ENCODE results near the gene CCL21. TPM values are rescaled to one million over a fixed set of nuclear protein-coding genes. Genes with fewer than 3 reads are reported as not detected.

CCL21 gene
- total RNA-seq, 2 experiments from 2014 or later = not detected

- POLR2A ChIA-PET = no interaction called here
- CTCF ChIA-PET = interaction anchor here (1.2 kb wide), 1 partner anchor 10 kb away, joined by 3 read pairs; no protein-coding TSS in a partner anchor
These were observed 2.2 kb upstream of the CCL21 start for GRCh38 chr9:34712140-34712539.

- POLR2A ChIA-PET = no interaction called here
- CTCF ChIA-PET = interaction anchor here (1.2 kb wide), 1 partner anchor 8 kb away, joined by 4 read pairs; no protein-coding TSS in a partner anchor
These were observed 549 bp downstream of the CCL21 start for GRCh38 chr9:34709196-34709978.

- ChIA-PET CTCF (no interaction called here), POLR2A (no interaction called here)
These were observed 2.8 kb downstream of the CCL21 start for GRCh38 chr9:34707130-34707529.

- ChIA-PET POLR2A (interaction anchor here (0.5 kb wide), 1 partner anchor 740 kb away, joined by 4 read pairs; no protein-coding TSS in a partner anchor), CTCF (interaction anchor here (0.5 to 1.6 kb wide), 30 partner anchors 8 to 368 kb away, joined by 3 to 10 read pairs (median 3); partner anchors contain the start of genes CCL19, CCL21, DCTN3 and GALT)
These were observed 7.9 kb downstream of the CCL21 start for GRCh38 chr9:34701769-34702736.

- ChIA-PET CTCF (interaction anchor here (0.7 to 1.6 kb wide), 13 partner anchors 9 to 351 kb away, joined by 3 to 8 read pairs (median 4); partner anchors contain the start of genes CCL19, CCL21 and GALT), POLR2A (no interaction called here)
These were observed 8.7 kb downstream of the CCL21 start for GRCh38 chr9:34701023-34701768.

GRCh38 chr9:34694811-34695210 lies 15.1 kb downstream of the CCL21 start:
- ChIA-PET CTCF (no interaction called here), POLR2A (no interaction called here)

GRCh38 chr9:34693560-34693959 lies 16.4 kb downstream of the CCL21 start:
- CTCF ChIA-PET = interaction anchor here (1.4 kb wide), 1 partner anchor 9 kb away, joined by 5 read pairs; no protein-coding TSS in a partner anchor
- POLR2A ChIA-PET = interaction anchor here (0.7 kb wide), 1 partner anchor 972 kb away, joined by 5 read pairs; the partner anchor contains the start of gene ARHGEF39

- POLR2A ChIA-PET = no interaction called here
- CTCF ChIA-PET = interaction anchor here (1.1 to 2.8 kb wide), 3 partner anchors 9 to 17 kb away, joined by 3 to 8 read pairs (median 4); no protein-coding TSS in a partner anchor
These were observed 18.0 kb downstream of the CCL21 start for GRCh38 chr9:34691936-34692315.

- POLR2A ChIA-PET = no interaction called here
These were observed 18.7 kb downstream of the CCL21 start, which contains the start of gene CCL19 for GRCh38 chr9:34690983-34691935. Gene CCL19, minus strand, starts transcription at chr9:34691276. Its CDS starts 137 bp downstream, at chr9:34691139.

GRCh38 chr9:34689512-34689911 lies 20.4 kb downstream of the CCL21 start:
- POLR2A ChIA-PET = no interaction called here
- CTCF ChIA-PET = interaction anchor here (0.9 kb wide), 1 partner anchor 13 kb away, joined by 3 read pairs; no protein-coding TSS in a partner anchor

More at GRCh38 chr9:34690983-34691935, 18.7 kb downstream of the CCL21 start, which contains the start of gene CCL19:
- CTCF ChIA-PET = interaction anchor here (1.8 to 2.8 kb wide), 2 partner anchors 10 to 16 kb away, joined by 4 to 8 read pairs; no protein-coding TSS in a partner anchor

- CTCF ChIA-PET = interaction anchor here (0.9 kb wide), 1 partner anchor 13 kb away, joined by 3 read pairs; no protein-coding TSS in a partner anchor
- POLR2A ChIA-PET = no interaction called here
These were observed 20.8 kb downstream of the CCL21 start for GRCh38 chr9:34689116-34689470.

- POLR2A ChIA-PET = no interaction called here
These were observed 21.4 kb downstream of the CCL21 start for GRCh38 chr9:34688329-34689115.

GRCh38 chr9:34687276-34688030 lies 22.5 kb downstream of the CCL21 start:
- ChIA-PET POLR2A (no interaction called here), CTCF (no interaction called here)

More at GRCh38 chr9:34688329-34689115, 21.4 kb downstream of the CCL21 start:
- CTCF ChIA-PET = interaction anchor here (0.9 kb wide), 1 partner anchor 14 kb away, joined by 3 read pairs; no protein-coding TSS in a partner anchor

GRCh38 chr9:34686732-34687131 lies 23.2 kb downstream of the CCL21 start:
- POLR2A ChIA-PET = no interaction called here
- CTCF ChIA-PET = interaction anchor here (1.4 kb wide), 1 partner anchor 15 kb away, joined by 4 read pairs; no protein-coding TSS in a partner anchor

GRCh38 chr9:34686231-34686630 lies 23.7 kb downstream of the CCL21 start:
- POLR2A ChIA-PET = no interaction called here
- CTCF ChIA-PET = interaction anchor here (1.4 kb wide), 1 partner anchor 16 kb away, joined by 4 read pairs; no protein-coding TSS in a partner anchor

GRCh38 chr9:34685591-34685990 lies 24.3 kb downstream of the CCL21 start:
- ChIA-PET POLR2A (no interaction called here), CTCF (interaction anchor here (1.4 kb wide), 1 partner anchor 17 kb away, joined by 4 read pairs; no protein-coding TSS in a partner anchor)
